GM21381 (cell line): ENCODE data around the gene PES1.
"Not testable (repeated sequence)": the region's sequence is repeated elsewhere in the genome, so short reads cannot be mapped to it uniquely, and the experiment has no call there.

Experiments used
- ATAC-seq: cut with Tn5 transposase; IDR thresholded peaks from one replicate; pipeline ENCODE4 v1.9.1; 2021; ENCODE audit warnings: mild to moderate bottlenecking, moderate library complexity; ENCODE audit not compliant: unreplicated experiment

The PES1 gene

GRCh38 chr22:30591588-30592359 is at the start of gene PES1:
PES1 (minus strand) TSS chr22:30591910; CDS start chr22:30591833, 77 bp downstream.
- ATAC-seq = peak; percentile 91

- no peak for ATAC-seq
These were observed 49.2 kb upstream of the PES1 start for GRCh38 chr22:30640839-30641430.

- ATAC-seq = no peak
These were observed 48.7 kb upstream of the PES1 start for GRCh38 chr22:30640361-30640760.

GRCh38 chr22:30637701-30638114 is 46.0 kb upstream of the PES1 start:
- no peak for ATAC-seq

GRCh38 chr22:30636226-30637077 is 44.7 kb upstream of the PES1 start:
- ATAC-seq = no peak

- ATAC-seq = peak; percentile 69
These were observed 43.8 kb upstream of the PES1 start, which contains the start of gene SLC35E4 for GRCh38 chr22:30635273-30636225. SLC35E4 (plus strand) TSS chr22:30635781; CDS start chr22:30636451, 670 bp downstream.

DNA sequence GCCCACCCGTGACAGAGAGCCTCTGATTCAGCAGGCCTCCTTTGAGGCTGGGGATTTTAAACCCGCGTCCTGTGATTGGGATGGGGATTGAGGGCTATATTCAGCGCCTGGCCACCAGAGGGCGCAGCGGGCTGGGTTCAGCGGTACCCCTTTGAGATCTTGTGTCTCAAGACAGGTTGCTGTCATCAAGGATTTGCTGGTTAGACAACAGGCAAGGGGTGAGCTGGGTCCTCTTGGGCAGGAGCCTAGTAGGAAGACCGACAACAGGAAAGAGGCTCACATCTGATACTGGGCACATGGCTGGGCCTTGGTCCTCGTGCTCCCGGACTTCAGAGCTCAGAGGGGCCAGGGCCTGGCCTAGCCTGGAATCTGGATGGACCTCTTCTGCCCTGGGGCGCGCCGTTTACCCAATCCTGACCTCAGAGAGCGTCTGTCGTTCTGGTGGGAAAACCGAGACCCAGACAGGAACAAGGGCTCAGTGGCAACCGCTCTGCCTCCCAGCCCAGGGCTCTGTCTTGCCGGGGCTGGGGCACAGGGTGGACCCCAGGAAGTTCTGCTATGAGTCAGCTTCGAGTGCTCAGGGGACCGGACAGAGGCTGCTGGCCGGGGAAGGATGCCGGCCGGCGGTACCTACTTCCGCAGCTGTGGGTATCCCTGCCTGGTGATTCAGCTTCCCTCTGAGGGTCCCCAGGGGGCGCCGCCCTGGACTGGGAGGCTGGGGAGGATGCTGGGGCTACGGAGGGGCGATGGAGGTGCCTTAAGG is 42.9 kb upstream of the PES1 start:
- peak; percentile 52 for ATAC-seq

DNA sequence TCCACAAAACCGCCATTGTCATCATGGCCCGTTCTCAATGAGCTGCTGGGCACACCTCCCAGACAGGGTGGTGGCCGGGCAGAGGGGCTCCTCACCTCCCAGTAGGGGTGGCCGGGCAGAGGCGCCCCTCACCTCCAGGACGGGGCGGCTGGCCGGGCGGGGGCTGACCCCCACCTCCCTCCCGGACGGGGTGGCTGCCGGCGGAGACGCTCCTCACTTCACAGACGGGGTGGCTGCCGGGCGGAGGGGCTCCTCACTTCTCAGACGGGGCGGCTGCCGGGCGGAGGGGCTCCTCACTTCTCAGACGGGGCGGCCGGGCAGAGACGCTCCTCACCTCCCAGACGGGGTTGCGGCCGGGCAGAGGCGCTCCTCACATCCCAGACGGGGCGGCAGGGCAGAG is 39.8 kb upstream of the PES1 start:
- ATAC-seq = not testable (repeated sequence)

DNA sequence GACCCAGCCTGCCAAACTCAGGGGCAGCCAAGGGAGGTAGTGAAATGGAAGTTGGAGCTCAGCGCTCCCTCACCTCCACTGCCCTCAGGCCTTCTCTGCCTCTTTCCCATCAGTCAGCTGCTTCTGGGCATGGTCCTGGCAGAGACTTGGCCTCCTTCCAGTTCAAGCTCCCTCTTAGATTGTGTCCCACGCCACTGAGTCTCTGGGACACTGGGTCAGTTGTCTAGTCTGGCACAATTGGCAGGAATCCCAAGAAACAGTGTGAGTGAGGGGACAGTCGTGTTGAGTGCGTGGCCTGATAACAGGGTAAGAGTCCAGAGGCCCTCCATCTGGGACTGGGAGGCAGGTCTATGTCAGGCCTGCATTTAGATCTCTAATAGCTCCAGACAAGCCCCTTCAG is 36.8 kb upstream of the PES1 start:
- ATAC-seq = no peak

DNA sequence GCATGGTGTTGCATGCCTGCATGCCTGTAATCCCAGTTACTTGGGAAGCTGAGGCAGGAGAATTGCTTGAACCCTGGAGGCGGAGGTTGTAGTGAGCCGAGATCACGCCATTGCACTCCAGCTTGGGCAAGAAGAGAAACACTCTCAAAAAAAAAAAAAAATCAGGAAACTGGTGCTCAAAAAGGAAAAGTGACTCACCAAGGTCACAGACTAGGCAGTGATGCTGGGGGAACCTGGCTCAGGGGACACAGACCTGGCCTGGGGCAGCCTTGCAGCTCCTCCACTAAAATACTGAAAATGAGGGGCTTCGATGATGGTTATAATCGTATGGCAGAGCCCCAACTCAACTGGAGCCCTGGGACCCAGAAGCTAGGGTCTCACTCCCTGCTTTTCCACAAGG is 35.8 kb upstream of the PES1 start:
- ATAC-seq = no peak

DNA sequence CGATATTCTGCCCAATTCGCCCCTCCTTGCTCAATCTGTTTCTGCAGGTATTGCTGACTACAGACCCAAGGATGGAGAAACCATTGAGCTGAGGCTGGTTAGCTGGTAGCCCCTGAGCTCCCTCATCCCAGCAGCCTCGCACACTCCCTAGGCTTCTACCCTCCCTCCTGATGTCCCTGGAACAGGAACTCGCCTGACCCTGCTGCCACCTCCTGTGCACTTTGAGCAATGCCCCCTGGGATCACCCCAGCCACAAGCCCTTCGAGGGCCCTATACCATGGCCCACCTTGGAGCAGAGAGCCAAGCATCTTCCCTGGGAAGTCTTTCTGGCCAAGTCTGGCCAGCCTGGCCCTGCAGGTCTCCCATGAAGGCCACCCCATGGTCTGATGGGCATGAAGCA is 34.7 kb upstream of the PES1 start:
- no peak for ATAC-seq

GRCh38 chr22:30619909-30620308 is 28.2 kb upstream of the PES1 start:
- ATAC-seq = not testable (repeated sequence)

DNA sequence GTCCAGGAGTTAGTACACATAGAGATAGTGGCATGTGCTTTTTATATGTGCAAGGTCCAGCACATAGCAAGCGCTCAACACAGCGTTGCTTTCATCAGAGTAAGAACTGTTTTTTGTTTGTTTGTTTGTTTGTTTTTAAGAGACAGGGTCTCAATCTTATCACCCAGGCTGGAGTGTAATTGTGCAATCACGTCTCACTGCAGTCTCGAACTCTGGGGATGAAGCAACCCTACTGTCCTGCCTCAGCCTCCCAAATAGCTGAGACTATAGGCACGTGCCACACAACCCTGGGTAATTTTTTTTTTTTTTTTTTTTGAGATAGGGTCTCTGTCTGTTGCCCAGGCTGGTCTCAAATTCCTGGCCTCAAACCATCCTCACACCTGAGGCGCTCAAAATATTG is 26.1 kb upstream of the PES1 start:
- no peak for ATAC-seq

GRCh38 chr22:30615543-30615954 is 23.8 kb upstream of the PES1 start:
- ATAC-seq = no peak

- ATAC-seq = no peak
These were observed 23.2 kb upstream of the PES1 start for GRCh38 chr22:30614879-30615278.

DNA sequence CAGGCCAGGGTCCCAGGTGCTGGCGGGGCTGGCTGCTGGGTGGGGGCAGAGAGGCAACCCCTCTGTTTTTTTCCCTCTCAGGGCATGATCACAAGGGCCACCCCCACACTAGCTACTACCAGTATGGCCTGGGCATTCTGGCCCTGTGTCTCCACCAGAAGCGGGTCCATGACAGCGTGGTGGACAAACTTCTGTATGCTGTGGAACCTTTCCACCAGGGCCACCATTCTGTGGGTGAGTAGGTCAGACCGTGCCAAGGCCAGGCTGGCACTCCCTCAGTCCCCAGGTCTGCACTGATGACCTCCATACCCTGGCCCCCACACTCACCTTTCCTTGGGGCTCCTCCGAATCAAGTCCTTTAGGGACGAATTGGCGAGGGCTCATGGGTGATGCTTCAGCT is 22.6 kb upstream of the PES1 start:
- no peak for ATAC-seq

DNA sequence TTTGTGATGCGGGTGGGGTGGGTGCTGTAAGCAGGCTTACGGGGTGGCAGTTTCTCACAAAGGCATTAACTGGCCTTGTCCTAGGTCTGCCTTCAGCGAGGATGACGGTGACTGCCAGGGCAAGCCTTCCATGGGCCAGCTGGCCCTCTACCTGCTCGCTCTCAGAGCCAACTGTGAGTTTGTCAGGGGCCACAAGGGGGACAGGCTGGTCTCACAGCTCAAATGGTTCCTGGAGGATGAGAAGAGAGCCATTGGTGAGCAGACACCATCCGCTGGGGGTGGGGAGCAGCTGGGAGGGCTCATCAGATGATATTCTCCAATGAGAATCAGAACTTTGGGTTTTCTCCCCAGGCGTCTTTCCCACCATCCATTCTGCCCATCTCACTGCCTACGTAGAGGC is 21.1 kb upstream of the PES1 start:
- no peak for ATAC-seq

DNA sequence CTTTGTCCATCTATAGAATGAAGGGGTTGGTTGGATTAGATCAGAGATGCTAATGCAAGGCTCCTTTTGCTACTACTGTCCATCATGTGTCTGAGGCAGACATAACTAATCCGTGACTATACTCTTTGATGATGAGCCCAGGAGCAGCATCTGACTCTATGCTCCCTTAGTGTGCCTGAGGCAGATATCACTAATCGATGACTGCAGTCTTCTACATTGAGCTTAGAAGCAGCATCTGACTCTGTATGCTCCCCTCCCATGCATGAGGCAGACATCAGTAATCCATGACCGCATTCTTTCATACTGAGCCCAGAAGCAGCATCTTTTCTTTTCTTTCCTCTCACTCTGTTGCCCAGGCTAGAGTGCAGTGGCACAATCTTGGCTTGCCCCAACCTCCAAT is 19.5 kb upstream of the PES1 start:
- ATAC-seq = no peak

GRCh38 chr22:30610299-30610698 is 18.6 kb upstream of the PES1 start:
- no peak for ATAC-seq
